Measurements from ENCODE around the gene TTC27. TPM values are rescaled to one million over a fixed set of nuclear protein-coding genes. Genes with fewer than 3 reads are reported as not detected.
"Not testable (repeated sequence)": the region's sequence is repeated elsewhere in the genome, so short reads cannot be mapped to it uniquely, and the experiment has no call there.

Gene TTC27
- total RNA-seq, 2 experiments from 2014 or later: 25.3 to 27.7 TPM

DNA sequence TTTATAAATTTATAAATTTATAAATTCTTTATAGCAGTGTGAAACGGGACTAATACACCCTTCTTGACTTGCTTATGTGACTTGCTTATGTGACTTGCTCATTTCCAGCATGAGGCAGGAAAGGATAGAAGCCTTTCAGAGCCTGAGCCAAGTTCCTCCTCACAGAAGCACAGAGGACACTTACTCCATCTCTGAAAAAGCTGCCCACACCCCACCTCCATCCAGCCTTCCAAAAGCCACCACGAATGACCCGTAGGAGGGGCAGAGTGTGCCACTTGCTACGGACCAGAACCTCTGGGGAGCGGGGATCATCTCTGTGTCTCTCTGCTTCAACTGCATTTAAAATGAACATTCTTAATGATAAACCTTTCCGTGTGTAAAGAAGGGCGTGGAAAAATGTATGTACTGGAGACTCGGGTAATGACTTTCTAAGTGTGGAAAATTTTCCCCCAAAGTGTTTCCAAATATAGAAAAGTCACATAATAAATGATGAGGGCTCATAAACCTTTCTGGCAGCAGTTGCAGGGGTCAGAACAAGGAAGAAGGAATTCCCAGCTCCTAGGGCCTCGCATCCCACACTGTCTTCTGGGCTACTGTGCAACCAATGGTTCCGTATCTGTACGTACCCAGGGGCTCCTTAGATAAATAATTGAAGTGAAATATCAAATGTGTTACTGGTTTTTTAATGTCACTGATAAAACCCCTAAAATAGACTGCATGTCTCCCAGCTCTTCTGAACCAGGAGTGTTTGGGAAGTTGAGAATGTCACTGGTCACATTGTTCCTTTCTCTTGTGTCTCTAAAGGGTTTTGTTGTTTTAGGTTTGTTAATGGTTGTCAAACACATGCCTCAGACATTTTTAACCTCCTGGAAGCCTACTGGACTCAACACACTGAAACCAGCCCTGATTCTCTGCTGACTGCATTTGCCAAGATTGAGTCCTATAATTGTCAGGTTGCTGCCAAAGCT lies 214.4 kb downstream of the TTC27 start:
- intact Hi-C loops (cut with micrococcal nuclease; ENCODE audit: unreplicated experiment): no loop called here

GRCh38 chr2:32843699-32844098 lies 215.8 kb downstream of the TTC27 start:
- BruUV-seq (replicated peaks): no TSS peak
- Histone ChIP-seq H3K4me1 (ENCODE audit: insufficient read depth, low read length, poor library complexity, severe bottlenecking) (peaks cover 9% of the 10 kb centered on the region), H3K4me3 (ENCODE audit: low read depth, low read length, poor library complexity, severe bottlenecking) (no peak overlapping the region), H3K36me3 (ENCODE audit: insufficient read depth, low read length) (no peaks in the 10 kb centered on the region), H3K4me2 (ENCODE audit: low read length) (no peak overlapping the region), H2AFZ (ENCODE audit: low read length) (no peak overlapping the region), H3K27ac (ENCODE audit: low read depth, low read length, poor library complexity, severe bottlenecking) (no peak overlapping the region), H3K9me3 (ENCODE audit: low read length) (no peaks in the 10 kb centered on the region), H3K9me2 (ENCODE audit: insufficient read depth, low read length) (no peaks in the 10 kb centered on the region), H3K79me2 (ENCODE audit: insufficient read depth, low read depth, low read length) (no peaks in the 10 kb centered on the region), H4K20me1 (ENCODE audit: insufficient read depth, low read length) (no peaks in the 10 kb centered on the region)
- ChIA-PET CTCF (ENCODE audit: unreplicated experiment) (no interaction called here), POLR2A (interaction anchor here (0.8 kb wide), 1 partner anchor 12 kb away, joined by 3 read pairs; no protein-coding TSS in a partner anchor)
- intact Hi-C loops (cut with micrococcal nuclease; ENCODE audit: unreplicated experiment): no loop called here
- TF ChIP-seq EZH2phosphoT487 (IDR thresholded peaks at IDR 0.05; ENCODE audit: borderline replicate concordance, low read depth, low read length) (no peak), CTCF (conservative IDR thresholded peaks at IDR 0.05; ENCODE audit: low read length) (no peak)
- DNase-seq (ENCODE audit: low spot score): no peak

More for the DNA sequence above, 214.4 kb downstream of the TTC27 start:
- Histone ChIP-seq H3K79me2 (ENCODE audit: insufficient read depth, low read depth, low read length) (no peaks in the 10 kb centered on the region), H3K4me2 (ENCODE audit: low read length) (no peak overlapping the region), H3K4me1 (ENCODE audit: insufficient read depth, low read length, poor library complexity, severe bottlenecking) (peaks cover 17% of the 10 kb centered on the region), H2AFZ (ENCODE audit: low read length) (no peak overlapping the region), H3K27ac (ENCODE audit: low read depth, low read length, poor library complexity, severe bottlenecking) (no peak overlapping the region), H3K36me3 (ENCODE audit: insufficient read depth, low read length) (no peaks in the 10 kb centered on the region), H3K4me3 (ENCODE audit: low read depth, low read length, poor library complexity, severe bottlenecking) (no peak overlapping the region), H3K9me2 (ENCODE audit: insufficient read depth, low read length) (no peaks in the 10 kb centered on the region), H4K20me1 (ENCODE audit: insufficient read depth, low read length) (no peaks in the 10 kb centered on the region), H3K9me3 (ENCODE audit: low read length) (no peaks in the 10 kb centered on the region)
- ChIA-PET CTCF (ENCODE audit: unreplicated experiment) (no interaction called here), POLR2A (interaction anchor here (0.6 kb wide), 1 partner anchor 552 kb away, joined by 3 read pairs; no protein-coding TSS in a partner anchor)
- no peak for DNase-seq (ENCODE audit: low spot score)
- no peak for TF ChIP-seq EZH2phosphoT487 (IDR thresholded peaks at IDR 0.05; ENCODE audit: borderline replicate concordance, low read depth, low read length)
- TF ChIP-seq CTCF (conservative IDR thresholded peaks at IDR 0.05; ENCODE audit: low read length): no peak
- BruUV-seq (replicated peaks): no TSS peak

- ChIA-PET CTCF (ENCODE audit: unreplicated experiment) (no interaction called here), POLR2A (interaction anchor here (0.8 kb wide), 1 partner anchor 12 kb away, joined by 3 read pairs; no protein-coding TSS in a partner anchor)
- H3K4me3 ChIP-seq (ENCODE audit: low read depth, low read length, poor library complexity, severe bottlenecking): no peak overlapping the region
- intact Hi-C loops (cut with micrococcal nuclease; ENCODE audit: unreplicated experiment): no loop called here
- H3K9me2 ChIP-seq (ENCODE audit: insufficient read depth, low read length): no peaks in the 10 kb centered on the region
- H3K4me1 ChIP-seq (ENCODE audit: insufficient read depth, low read length, poor library complexity, severe bottlenecking): peaks cover 3% of the 10 kb centered on the region
- H3K9me3 ChIP-seq (ENCODE audit: low read length): no peaks in the 10 kb centered on the region
- no peaks in the 10 kb centered on the region for H3K36me3 ChIP-seq (ENCODE audit: insufficient read depth, low read length)
- no peak overlapping the region for H3K27ac ChIP-seq (ENCODE audit: low read depth, low read length, poor library complexity, severe bottlenecking)
- H3K4me2 ChIP-seq (ENCODE audit: low read length): no peak overlapping the region
- no TSS peak for BruUV-seq (replicated peaks)
- TF ChIP-seq EZH2phosphoT487 (IDR thresholded peaks at IDR 0.05; ENCODE audit: borderline replicate concordance, low read depth, low read length): no peak
- TF ChIP-seq CTCF (conservative IDR thresholded peaks at IDR 0.05; ENCODE audit: low read length): no peak
- DNase-seq (ENCODE audit: low spot score): no peak
- no peaks in the 10 kb centered on the region for H3K79me2 ChIP-seq (ENCODE audit: insufficient read depth, low read depth, low read length)
- H2AFZ ChIP-seq (ENCODE audit: low read length): no peak overlapping the region
- no peaks in the 10 kb centered on the region for H4K20me1 ChIP-seq (ENCODE audit: insufficient read depth, low read length)
Measured at GRCh38 chr2:32844253-32844652, 216.4 kb downstream of the TTC27 start.

- H3K36me3 ChIP-seq (ENCODE audit: insufficient read depth, low read length); H4K20me1 ChIP-seq (ENCODE audit: insufficient read depth, low read length); H2AFZ ChIP-seq (ENCODE audit: low read length); CTCF ChIA-PET (ENCODE audit: unreplicated experiment); POLR2A ChIA-PET; H3K9me3 ChIP-seq (ENCODE audit: low read length); H3K4me3 ChIP-seq (ENCODE audit: low read depth, low read length, poor library complexity, severe bottlenecking); H3K4me2 ChIP-seq (ENCODE audit: low read length); H3K9me2 ChIP-seq (ENCODE audit: insufficient read depth, low read length); H3K79me2 ChIP-seq (ENCODE audit: insufficient read depth, low read depth, low read length); intact Hi-C loops (cut with micrococcal nuclease; ENCODE audit: unreplicated experiment); DNase-seq (ENCODE audit: low spot score); H3K27ac ChIP-seq (ENCODE audit: low read depth, low read length, poor library complexity, severe bottlenecking); BruUV-seq (replicated peaks); H3K4me1 ChIP-seq (ENCODE audit: insufficient read depth, low read length, poor library complexity, severe bottlenecking): not testable (repeated sequence)
Measured at GRCh38 chr2:32846274-32846673, 218.4 kb downstream of the TTC27 start.

Data from OCI-LY7 (cell line).